MM.1S (cell line): Measurements from ENCODE around the gene COX4I1.

Experiments used
- EZH2 ChIP-seq: fragments of 300-600 bp; sonication (generic); optimal IDR thresholded peaks from 2 replicates; pipeline ENCODE3; 2017; ENCODE audit warnings: low read depth, mild to moderate bottlenecking, antibody characterized with exemption, low read length, mixed read lengths
- EZH2phosphoT487 ChIP-seq: fragments of 300-600 bp; sonication (generic); IDR thresholded peaks from 2 replicates; pipeline ENCODE4 v1.6.1; 2018; ENCODE audit warnings: antibody characterized with exemption, low read length
- TF ChIP-seq, protein P1 (sequence below): fragments of 300-600 bp; sonication (generic); IDR thresholded peaks from 2 replicates; pipeline ENCODE4 v1.5.1; 2016; ENCODE audit warnings: antibody characterized with exemption, low read length, mixed read lengths

DNA sequence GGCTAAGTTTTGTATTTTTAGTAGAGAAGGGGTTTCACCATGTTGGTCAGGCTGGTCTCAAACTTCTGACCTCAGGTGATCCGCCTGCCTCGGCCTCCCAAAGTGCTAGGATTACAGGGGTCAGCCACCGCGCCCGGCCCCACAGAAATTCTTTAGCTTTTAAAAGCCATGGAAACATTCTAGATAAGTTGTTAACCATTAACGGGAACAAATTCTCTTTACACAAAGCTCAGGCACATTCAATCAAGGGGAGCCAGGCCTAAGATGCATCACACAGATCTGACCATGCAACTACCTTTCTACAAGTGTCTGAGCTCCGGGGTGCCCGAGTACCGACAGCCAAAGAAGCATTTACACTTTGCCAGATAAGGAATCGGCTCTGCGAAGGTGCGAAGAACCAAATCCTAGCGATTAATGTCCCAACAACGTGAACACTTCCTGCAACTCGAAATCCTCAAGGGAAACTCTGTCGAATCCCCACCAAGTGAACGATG lies 1.2 kb upstream of the COX4I1 start:
- TF ChIP-seq, protein P1, sequence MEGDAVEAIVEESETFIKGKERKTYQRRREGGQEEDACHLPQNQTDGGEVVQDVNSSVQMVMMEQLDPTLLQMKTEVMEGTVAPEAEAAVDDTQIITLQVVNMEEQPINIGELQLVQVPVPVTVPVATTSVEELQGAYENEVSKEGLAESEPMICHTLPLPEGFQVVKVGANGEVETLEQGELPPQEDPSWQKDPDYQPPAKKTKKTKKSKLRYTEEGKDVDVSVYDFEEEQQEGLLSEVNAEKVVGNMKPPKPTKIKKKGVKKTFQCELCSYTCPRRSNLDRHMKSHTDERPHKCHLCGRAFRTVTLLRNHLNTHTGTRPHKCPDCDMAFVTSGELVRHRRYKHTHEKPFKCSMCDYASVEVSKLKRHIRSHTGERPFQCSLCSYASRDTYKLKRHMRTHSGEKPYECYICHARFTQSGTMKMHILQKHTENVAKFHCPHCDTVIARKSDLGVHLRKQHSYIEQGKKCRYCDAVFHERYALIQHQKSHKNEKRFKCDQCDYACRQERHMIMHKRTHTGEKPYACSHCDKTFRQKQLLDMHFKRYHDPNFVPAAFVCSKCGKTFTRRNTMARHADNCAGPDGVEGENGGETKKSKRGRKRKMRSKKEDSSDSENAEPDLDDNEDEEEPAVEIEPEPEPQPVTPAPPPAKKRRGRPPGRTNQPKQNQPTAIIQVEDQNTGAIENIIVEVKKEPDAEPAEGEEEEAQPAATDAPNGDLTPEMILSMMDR, result no peak
- no peak for TF ChIP-seq EZH2
- TF ChIP-seq EZH2phosphoT487, result no peak
